Keratinocyte (primary cell): ENCODE results near the gene PRKCG. TPM values are rescaled to one million over a fixed set of nuclear protein-coding genes. Genes with fewer than 3 reads are reported as not detected.

Source experiments
- DNase-seq: peaks from one replicate; pipeline ENCODE4 v3.0.0-alpha.2; 2011; ENCODE audit warnings: low read depth, missing footprints, low spot score
- FAIRE-seq: peaks from 2 replicates; lab custom pipeline; 2011; peaks lifted over from hg19 to GRCh38; lab: Jason Lieb, UNC
- H2AFZ ChIP-seq: 2 replicates; pipeline ENCODE4 v1.6.0; 2012; ENCODE audit warnings: low read length, control low read depth, inconsistent platforms; ENCODE audit not compliant: control insufficient read depth
- H3K27ac ChIP-seq: 2 replicates; pipeline ENCODE4 v1.5.1; 2011; ENCODE audit warnings: low read length; ENCODE audit not compliant: control insufficient read depth, insufficient read depth
- H3K27me3 ChIP-seq: 3 replicates; pipeline ENCODE4 v1.6.0; 2011; ENCODE audit warnings: low read length; ENCODE audit not compliant: control insufficient read depth, insufficient read depth; ENCODE audit errors: extremely low read depth
- H3K36me3 ChIP-seq, 2 experiments: 2 replicates in 1 of 2; 3 replicates in 1 of 2; pipeline ENCODE4 v1.5.1; 2011; ENCODE audit warnings: low read length in 2 of 2, mild to moderate bottlenecking in 1 of 2; ENCODE audit not compliant: control insufficient read depth in 2 of 2, insufficient read depth in 2 of 2; ENCODE audit errors: extremely low read depth in 1 of 2
- H3K4me1 ChIP-seq: 3 replicates; pipeline ENCODE4 v1.5.1; 2011; ENCODE audit warnings: low read length; ENCODE audit not compliant: control insufficient read depth, insufficient read depth; ENCODE audit errors: extremely low read depth
- H3K4me2 ChIP-seq: 3 replicates; pipeline ENCODE4 v1.6.0; 2011; ENCODE audit warnings: low read depth, low read length; ENCODE audit not compliant: control insufficient read depth, insufficient read depth; ENCODE audit errors: extremely low read depth
- H3K4me3 ChIP-seq, 3 experiments: fragments of 200-600 bp in 1 of 3; sonication (generic) in 1 of 3; 2 replicates in 2 of 3; 3 replicates in 1 of 3; pipeline ENCODE4 v1.5.1; 2011 to 2016; ENCODE audit warnings: low read length in 3 of 3, mild to moderate bottlenecking in 3 of 3, control low read depth in 2 of 3, inconsistent platforms in 1 of 3, low read depth in 1 of 3, mixed read lengths in 1 of 3, mixed run types in 1 of 3, moderate library complexity in 1 of 3; ENCODE audit not compliant: control insufficient read depth in 2 of 3, insufficient read depth in 2 of 3; ENCODE audit errors: extremely low read depth in 1 of 3
- H3K79me2 ChIP-seq: 2 replicates; pipeline ENCODE4 v1.6.0; 2012; ENCODE audit warnings: low read length; ENCODE audit not compliant: control insufficient read depth, insufficient read depth
- H3K9ac ChIP-seq: 3 replicates; pipeline ENCODE4 v1.6.0; 2011; ENCODE audit warnings: low read length; ENCODE audit not compliant: control insufficient read depth, insufficient read depth; ENCODE audit errors: extremely low read depth
- H3K9me1 ChIP-seq: 3 replicates; pipeline ENCODE4 v1.6.0; 2011; ENCODE audit warnings: low read length; ENCODE audit not compliant: control insufficient read depth, insufficient read depth; ENCODE audit errors: extremely low read depth
- H3K9me3 ChIP-seq: 2 replicates; pipeline ENCODE4 v1.5.1; 2012; ENCODE audit warnings: low read depth, low read length; ENCODE audit not compliant: control insufficient read depth
- H4K20me1 ChIP-seq: 3 replicates; pipeline ENCODE4 v1.6.0; 2011; ENCODE audit warnings: low read length; ENCODE audit not compliant: control insufficient read depth, insufficient read depth; ENCODE audit errors: extremely low read depth
- EZH2 ChIP-seq: IDR thresholded peaks from one replicate; pipeline ENCODE4 v1.6.1; 2012; ENCODE audit warnings: inconsistent platforms, mild to moderate bottlenecking, low read length, moderate library complexity
- dilution Hi-C: fragments of 300-500 bp; cut with MboI; formaldehyde crosslinking; loops from one replicate; pipeline ENCODE4 v1.7.0; 2020; ENCODE audit warnings: low sequenced_read_pairs; ENCODE audit not compliant: extremely low pct_ligation_motif_present
- polyA plus RNA-seq, 5 experiments: library from polyadenylated mRNA; depleted of rRNA in 3 of 5; stranded (reverse) in 3 of 5; stranded (forward) in 1 of 5; unstranded in 1 of 5; fragments of >200 nt; gene quantifications; 1 replicate in 1 of 5; 2 replicates in 3 of 5; 3 replicates in 1 of 5; pipeline versions ENCODE4 v1.2.1 to v1.2.3, GENCODE V29; 2011 to 2012; ENCODE audit warnings: missing spikeins in 2 of 5, low read depth in 1 of 5, low replicate concordance in 1 of 5
- TF ChIP-seq, protein P1 (sequence below), 3 experiments: IDR thresholded peaks in 1 of 3; conservative IDR thresholded peaks in 1 of 3; optimal IDR thresholded peaks in 1 of 3; 2 replicates in 2 of 3; 3 replicates in 1 of 3; pipeline versions ENCODE3 to v1.5.1; 2011; ENCODE audit warnings: low read length in 3 of 3, mild to moderate bottlenecking in 3 of 3, moderate library complexity in 2 of 3, control low read depth in 1 of 3, inconsistent platforms in 1 of 3; ENCODE audit not compliant: insufficient read depth in 2 of 3; ENCODE audit errors: extremely low read depth in 1 of 3

The PRKCG gene
- polyA plus RNA-seq, 1 donor (not counting 4 experiments of a cell fraction or from before 2014, with no cell fraction given), result not detected

DNA sequence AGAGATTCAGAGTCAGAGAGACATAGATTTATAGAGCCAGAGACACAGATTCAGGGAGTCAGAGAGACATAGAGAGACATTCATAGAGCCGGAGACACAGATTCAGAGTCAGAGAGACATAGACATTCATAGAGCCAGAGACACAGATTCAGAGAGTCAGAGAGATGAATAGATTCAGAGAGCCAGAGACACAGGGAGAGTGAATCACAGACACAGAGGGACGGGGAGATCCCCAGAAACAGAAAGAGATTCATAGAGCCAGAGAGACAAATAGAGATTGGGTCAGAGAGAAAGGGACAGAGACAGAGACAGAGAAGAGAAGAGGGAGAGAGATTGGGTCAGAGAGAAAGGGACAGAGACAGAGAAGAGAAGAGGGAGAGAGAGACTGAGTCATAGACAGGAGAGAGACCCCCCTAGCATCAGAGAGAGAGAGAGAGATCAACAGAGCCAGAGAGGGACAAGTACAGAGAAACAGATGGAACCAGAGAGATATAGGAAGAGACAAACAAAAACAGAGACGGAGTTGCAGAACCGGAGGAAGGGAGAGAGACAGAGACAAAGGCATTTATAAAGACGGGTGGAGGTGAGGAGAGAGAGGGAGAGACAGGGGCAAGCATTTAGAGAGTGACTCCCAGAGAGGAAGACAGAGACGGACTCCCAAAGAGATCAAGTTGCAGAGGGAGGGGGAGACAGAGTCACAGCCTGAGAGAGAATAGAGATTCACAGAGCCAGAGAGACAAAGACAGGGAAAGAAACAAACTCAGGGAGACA lies 1.1 kb upstream of the PRKCG start:
- H3K27me3 ChIP-seq, result peaks cover 36% of the 10 kb centered on the region
- peak overlapping the region; percentile 77 for H3K4me2 ChIP-seq
- H3K79me2 ChIP-seq, result no peaks in the 10 kb centered on the region
- no peaks in the 10 kb centered on the region for H3K9me3 ChIP-seq
- peak overlapping the region in 2 of 3 experiments; percentile 57 to 61 for H3K4me3 ChIP-seq
- dilution Hi-C loops, result no loop called here
- no peaks in the 10 kb centered on the region for H4K20me1 ChIP-seq
- H2AFZ ChIP-seq, result peak overlapping the region; percentile 67
- peaks cover 15% of the 10 kb centered on the region for H3K4me1 ChIP-seq
- TF ChIP-seq EZH2, result no peak
- TF ChIP-seq, protein P1, sequence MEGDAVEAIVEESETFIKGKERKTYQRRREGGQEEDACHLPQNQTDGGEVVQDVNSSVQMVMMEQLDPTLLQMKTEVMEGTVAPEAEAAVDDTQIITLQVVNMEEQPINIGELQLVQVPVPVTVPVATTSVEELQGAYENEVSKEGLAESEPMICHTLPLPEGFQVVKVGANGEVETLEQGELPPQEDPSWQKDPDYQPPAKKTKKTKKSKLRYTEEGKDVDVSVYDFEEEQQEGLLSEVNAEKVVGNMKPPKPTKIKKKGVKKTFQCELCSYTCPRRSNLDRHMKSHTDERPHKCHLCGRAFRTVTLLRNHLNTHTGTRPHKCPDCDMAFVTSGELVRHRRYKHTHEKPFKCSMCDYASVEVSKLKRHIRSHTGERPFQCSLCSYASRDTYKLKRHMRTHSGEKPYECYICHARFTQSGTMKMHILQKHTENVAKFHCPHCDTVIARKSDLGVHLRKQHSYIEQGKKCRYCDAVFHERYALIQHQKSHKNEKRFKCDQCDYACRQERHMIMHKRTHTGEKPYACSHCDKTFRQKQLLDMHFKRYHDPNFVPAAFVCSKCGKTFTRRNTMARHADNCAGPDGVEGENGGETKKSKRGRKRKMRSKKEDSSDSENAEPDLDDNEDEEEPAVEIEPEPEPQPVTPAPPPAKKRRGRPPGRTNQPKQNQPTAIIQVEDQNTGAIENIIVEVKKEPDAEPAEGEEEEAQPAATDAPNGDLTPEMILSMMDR (optimal IDR thresholded peaks at IDR 0.05 in 1 of 3, IDR thresholded peaks at IDR 0.05 in 1 of 3, conservative IDR thresholded peaks at IDR 0.05 in 1 of 3; ENCODE audit: extremely low read depth in 1 of 3, insufficient read depth in 2 of 3, low read length in 3 of 3), result no peak
- FAIRE-seq (no peak), DNase-seq (no peak)
- no peak overlapping the region for H3K27ac ChIP-seq
- H3K9ac ChIP-seq, result peak overlapping the region; percentile 47
- no peaks in the 10 kb centered on the region for H3K36me3 ChIP-seq
- no peaks in the 10 kb centered on the region for H3K9me1 ChIP-seq

DNA sequence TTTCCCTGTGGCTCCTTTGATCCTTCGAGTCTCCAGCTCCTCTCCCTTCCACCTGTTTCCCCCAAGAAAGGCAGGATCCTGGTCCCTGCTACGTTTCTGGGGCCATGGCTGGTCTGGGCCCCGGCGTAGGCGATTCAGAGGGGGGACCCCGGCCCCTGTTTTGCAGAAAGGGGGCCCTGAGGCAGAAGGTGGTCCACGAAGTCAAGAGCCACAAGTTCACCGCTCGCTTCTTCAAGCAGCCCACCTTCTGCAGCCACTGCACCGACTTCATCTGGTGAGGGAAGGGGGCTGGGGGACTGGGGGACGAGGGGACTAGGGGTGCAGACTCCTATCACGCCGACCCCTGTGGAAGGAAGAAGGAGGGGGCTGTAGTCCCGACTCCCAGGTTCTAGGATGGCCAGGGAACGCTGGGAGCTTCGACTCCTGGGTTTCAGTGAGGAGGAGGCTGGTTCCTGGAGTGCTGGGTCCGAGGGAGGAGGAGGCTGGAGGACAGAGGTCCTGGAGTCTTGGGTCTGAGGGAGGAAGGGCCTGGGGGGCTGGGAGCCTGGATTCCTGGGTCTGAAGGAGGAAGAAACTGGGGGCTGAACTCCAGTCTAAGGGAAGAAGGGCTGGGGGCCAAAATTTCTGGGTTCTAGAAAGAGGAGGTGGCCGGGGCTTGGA lies 524 bp downstream of the PRKCG start:
- Histone ChIP-seq H4K20me1 (no peaks in the 10 kb centered on the region), H3K4me3 (peak overlapping the region in 2 of 3 experiments; percentile 57 to 61), H3K4me1 (peaks cover 15% of the 10 kb centered on the region), H3K79me2 (no peaks in the 10 kb centered on the region), H3K27me3 (peaks cover 36% of the 10 kb centered on the region), H3K36me3 (no peaks in the 10 kb centered on the region), H3K9ac (no peak overlapping the region), H3K9me1 (no peaks in the 10 kb centered on the region), H2AFZ (no peak overlapping the region), H3K27ac (no peak overlapping the region), H3K9me3 (no peaks in the 10 kb centered on the region), H3K4me2 (peak overlapping the region; percentile 77)
- dilution Hi-C loops, result no loop called here
- DNase-seq (no peak), FAIRE-seq (no peak)
- TF ChIP-seq, protein P1 (optimal IDR thresholded peaks at IDR 0.05 in 1 of 3, IDR thresholded peaks at IDR 0.05 in 1 of 3, conservative IDR thresholded peaks at IDR 0.05 in 1 of 3; ENCODE audit: extremely low read depth in 1 of 3, insufficient read depth in 2 of 3, low read length in 3 of 3), result no peak
- peak; percentile 4 for TF ChIP-seq EZH2
